GM23248 (cell line): ENCODE data around the gene TMEM123. TPM values are rescaled to one million over a fixed set of nuclear protein-coding genes. Genes with fewer than 3 reads are reported as not detected.

Experiments
- DNase-seq: peaks from one replicate; pipeline ENCODE4 v3.0.0-alpha.2; 2015
- H2AFZ ChIP-seq: fragments of 200-600 bp; sonication (generic); 2 replicates; pipeline ENCODE4 v1.6.1; 2016; ENCODE audit warnings: antibody characterized with exemption
- H3F3A ChIP-seq: fragments of 200-600 bp; sonication (generic); 2 replicates; pipeline ENCODE4 v1.6.1; 2016; ENCODE audit warnings: mild to moderate bottlenecking, antibody characterized with exemption, mixed run types; ENCODE audit not compliant: insufficient read depth
- H3K27ac ChIP-seq: fragments of 200-600 bp; sonication (generic); 2 replicates; pipeline ENCODE4 v1.5.1; 2016; ENCODE audit warnings: mild to moderate bottlenecking
- H3K27me3 ChIP-seq: fragments of 200-600 bp; sonication (generic); replicated peaks from 2 replicates; pipeline ENCODE4 v1.6.1; 2016; ENCODE audit warnings: mild to moderate bottlenecking; ENCODE audit not compliant: insufficient read depth
- H3K36me3 ChIP-seq: fragments of 200-600 bp; sonication (generic); 2 replicates; pipeline ENCODE4 v1.6.1; 2016; ENCODE audit warnings: low read depth, mild to moderate bottlenecking
- H3K4me1 ChIP-seq: fragments of 200-600 bp; sonication (generic); 2 replicates; pipeline ENCODE4 v1.6.1; 2016; ENCODE audit warnings: mild to moderate bottlenecking; ENCODE audit not compliant: insufficient read depth
- H3K4me2 ChIP-seq: fragments of 200-600 bp; sonication (generic); one replicate; pipeline ENCODE4 v1.6.1; 2016; ENCODE audit warnings: mild to moderate bottlenecking; ENCODE audit not compliant: unreplicated experiment
- H3K4me3 ChIP-seq: fragments of 200-600 bp; sonication (generic); 2 replicates; pipeline ENCODE4 v1.5.1; 2016; ENCODE audit warnings: mild to moderate bottlenecking
- H3K79me2 ChIP-seq: fragments of 200-600 bp; sonication (generic); 2 replicates; pipeline ENCODE4 v1.6.1; 2016; ENCODE audit warnings: mild to moderate bottlenecking; ENCODE audit not compliant: insufficient read depth
- H3K9ac ChIP-seq: fragments of 200-600 bp; sonication (generic); 2 replicates; pipeline ENCODE4 v1.6.1; 2016; ENCODE audit warnings: mild to moderate bottlenecking
- H3K9me2 ChIP-seq: fragments of 200-600 bp; sonication (generic); 2 replicates; pipeline ENCODE4 v1.6.1; 2016; ENCODE audit warnings: mixed run types, mild to moderate bottlenecking, moderate library complexity; ENCODE audit not compliant: insufficient read depth
- H3K9me3 ChIP-seq: fragments of 200-600 bp; sonication (generic); one replicate; pipeline ENCODE4 v1.6.1; 2017; ENCODE audit warnings: low read depth
- H4K20me1 ChIP-seq: fragments of 200-600 bp; sonication (generic); 2 replicates; pipeline ENCODE4 v1.6.0; 2016; ENCODE audit not compliant: insufficient read depth
- EZH2 ChIP-seq: fragments of 200-600 bp; sonication (generic); IDR thresholded peaks from 2 replicates; pipeline ENCODE4 v1.6.1; 2018; ENCODE audit warnings: antibody characterized with exemption, mild to moderate bottlenecking; ENCODE audit not compliant: insufficient read depth, poor library complexity, severe bottlenecking
- EZH2phosphoT487 ChIP-seq: fragments of 200-600 bp; sonication (generic); IDR thresholded peaks from 2 replicates; pipeline ENCODE4 v1.6.1; 2018; ENCODE audit warnings: antibody characterized with exemption, moderate library complexity, mild to moderate bottlenecking, low read depth; ENCODE audit not compliant: insufficient read depth
- WGBS, 2 experiments: methylation state at CpG; one replicate each; pipeline ENCODE4 v1.1.6; 2015 to 2017; ENCODE audit warnings: low lambda C conversion rate in 2 of 2, low coverage in 1 of 2; ENCODE audit errors: missing lambda C conversion rate in 2 of 2; 5-methylcytosine and 5-hydroxymethylcytosine counted together
- in situ Hi-C: fragments of 300-500 bp; cut with MboI; formaldehyde crosslinking; loops from 2 replicates; pipeline ENCODE4 v1.15.0; 2020
- polyA plus RNA-seq: library from polyadenylated mRNA; unstranded; fragments of >200 nt; fragmentation: Nextera tagmentation; extraction: Ambion mirVana; gene quantifications from 2 replicates; pipeline ENCODE4 v1.2.1, GENCODE V29; 2016
- total RNA-seq: library from RNA; depleted of rRNA; stranded (reverse); fragments of >200 nt; shearing (Covaris generic); gene quantifications from 2 replicates; pipeline ENCODE4 v1.2.3, GENCODE V29; 2014

Gene TMEM123
- total and polyA plus RNA-seq, 2 experiments from 2014 or later = 106 to 113 TPM

DNA sequence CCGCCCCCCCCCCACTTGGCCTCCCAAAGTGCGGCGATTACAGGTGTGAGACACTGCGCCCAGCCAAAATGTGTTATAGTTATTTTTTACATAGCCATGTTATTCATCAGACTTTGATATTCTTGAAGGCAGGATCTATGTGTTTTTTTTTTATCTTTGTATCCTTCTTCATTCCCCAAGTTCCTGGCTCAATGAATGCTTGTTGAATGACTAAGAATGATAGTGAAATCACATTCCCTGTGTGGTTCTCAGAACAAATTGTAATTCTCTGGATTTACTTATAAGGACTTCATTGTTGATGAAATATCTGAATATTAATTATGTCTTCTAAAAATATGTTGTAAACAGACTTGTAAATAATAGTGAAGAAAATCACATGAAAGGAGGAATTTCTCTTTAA lies 44.5 kb upstream of the TMEM123 start:
- no peak overlapping the region for H3K4me2 ChIP-seq
- WGBS, 2 experiments = 93 to 94% methylated on average over 3 of the region's 4 CpGs
- H3K27me3 ChIP-seq = no peaks in the 10 kb centered on the region
- no peaks in the 10 kb centered on the region for H3K9me2 ChIP-seq
- no peak overlapping the region for H3K27ac ChIP-seq
- H3F3A ChIP-seq = peaks cover 9% of the 10 kb centered on the region
- H3K4me3 ChIP-seq = no peak overlapping the region
- H3K4me1 ChIP-seq = peaks cover 17% of the 10 kb centered on the region
- no peak overlapping the region for H3K9ac ChIP-seq
- no peaks in the 10 kb centered on the region for H3K36me3 ChIP-seq
- in situ Hi-C loops = loop anchor here (5.0 to 10.0 kb wide), 2 partner anchors 110 to 202 kb away; no protein-coding TSS in a partner anchor
- no peaks in the 10 kb centered on the region for H4K20me1 ChIP-seq
- H3K9me3 ChIP-seq = no peaks in the 10 kb centered on the region
- peak; percentile 55 for DNase-seq
- no peaks in the 10 kb centered on the region for H3K79me2 ChIP-seq
- no peak overlapping the region for H2AFZ ChIP-seq
- no peak for TF ChIP-seq EZH2phosphoT487
- no peak for TF ChIP-seq EZH2

DNA sequence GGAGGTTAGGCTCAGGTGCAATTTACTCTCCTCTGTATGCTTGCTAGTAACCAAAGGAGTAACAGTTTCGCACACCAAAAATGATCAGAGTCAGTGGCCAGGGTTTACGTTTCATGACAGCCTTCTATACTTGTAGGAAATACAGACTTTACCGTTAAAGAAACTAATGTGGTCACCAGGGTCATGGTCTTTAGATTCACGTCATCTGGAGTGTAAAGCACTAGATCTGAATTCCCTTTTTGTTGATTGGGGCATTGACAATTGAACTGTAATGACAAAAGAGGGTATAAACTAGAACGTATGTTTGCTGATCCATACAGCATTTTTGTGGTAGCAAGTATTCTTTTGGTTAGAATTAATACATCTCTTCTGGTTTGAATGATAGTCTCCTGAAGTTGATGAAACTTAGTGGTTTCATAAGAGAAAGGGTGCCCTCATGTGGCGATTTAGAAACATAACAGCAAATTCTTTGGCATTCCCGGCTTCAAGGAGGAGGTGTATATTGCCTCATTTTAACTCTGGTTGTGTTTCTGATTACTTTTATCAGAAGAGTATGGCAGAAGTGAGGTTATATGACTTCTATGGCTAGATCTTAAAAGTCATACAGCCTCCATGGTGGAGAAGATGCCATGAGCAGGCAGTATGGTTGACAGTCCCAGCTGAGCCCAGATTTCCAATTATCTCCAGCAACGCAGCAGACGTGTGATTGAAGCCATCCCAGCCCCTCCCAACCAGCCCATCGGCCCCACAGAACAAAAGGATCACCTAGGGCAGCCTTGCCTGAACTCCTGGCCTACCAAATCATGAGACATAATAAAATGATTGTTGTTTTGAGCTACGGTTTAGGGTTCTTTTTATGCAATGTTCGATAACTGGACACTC lies 42.8 kb upstream of the TMEM123 start:
- H4K20me1 ChIP-seq = no peaks in the 10 kb centered on the region
- no peak overlapping the region for H3K4me2 ChIP-seq
- WGBS, 2 experiments = 19% methylated on average over 12 of the region's 12 CpGs
- H3K27ac ChIP-seq = no peak overlapping the region
- peak overlapping the region; percentile 43; the same call in 1 of the 2 replicates for H2AFZ ChIP-seq
- H3K4me1 ChIP-seq = peaks cover 17% of the 10 kb centered on the region
- no peaks in the 10 kb centered on the region for H3K79me2 ChIP-seq
- no peak for TF ChIP-seq EZH2phosphoT487
- no peak for TF ChIP-seq EZH2
- peak; percentile 85 for DNase-seq
- H3F3A ChIP-seq = peaks cover 9% of the 10 kb centered on the region
- no peaks in the 10 kb centered on the region for H3K9me2 ChIP-seq
- in situ Hi-C loops = loop anchor here (5.0 to 10.0 kb wide), 2 partner anchors 108 to 201 kb away; no protein-coding TSS in a partner anchor
- no peaks in the 10 kb centered on the region for H3K36me3 ChIP-seq
- no peaks in the 10 kb centered on the region for H3K27me3 ChIP-seq
- H3K4me3 ChIP-seq = no peak overlapping the region
- no peaks in the 10 kb centered on the region for H3K9me3 ChIP-seq
- H3K9ac ChIP-seq = no peak overlapping the region

DNA sequence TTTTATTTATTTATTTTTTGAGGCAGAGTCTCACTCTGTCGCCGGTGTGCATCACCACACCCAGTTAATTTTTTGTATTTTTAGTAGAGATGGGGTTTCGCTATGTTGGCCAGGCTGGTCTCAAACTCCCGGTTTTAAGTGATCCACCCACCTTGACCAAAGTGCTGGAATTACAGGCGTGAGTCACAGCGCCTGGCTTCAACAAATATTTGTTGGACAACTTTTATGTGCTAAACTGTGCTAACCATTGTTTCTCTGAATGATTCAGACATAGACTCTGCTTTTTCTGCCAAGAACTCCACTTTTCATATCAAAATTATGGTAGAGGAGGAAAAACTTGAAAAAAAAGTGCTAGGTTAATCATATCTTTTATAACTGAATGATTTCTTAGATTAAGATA lies 41.7 kb upstream of the TMEM123 start:
- Histone ChIP-seq H3K27me3 (no peaks in the 10 kb centered on the region), H3K79me2 (no peaks in the 10 kb centered on the region), H3K27ac (no peak overlapping the region), H3K9me2 (no peaks in the 10 kb centered on the region), H3F3A (peaks cover 9% of the 10 kb centered on the region), H2AFZ (no peak overlapping the region), H3K9ac (no peak overlapping the region), H3K4me1 (peaks cover 17% of the 10 kb centered on the region), H3K9me3 (no peaks in the 10 kb centered on the region), H4K20me1 (no peaks in the 10 kb centered on the region), H3K4me2 (peak overlapping the region; percentile 27), H3K4me3 (no peak overlapping the region), H3K36me3 (no peaks in the 10 kb centered on the region)
- in situ Hi-C loops = loop anchor here (10.0 kb wide), 1 partner anchor 199 kb away; no protein-coding TSS in a partner anchor
- peak; percentile 89 for DNase-seq
- TF ChIP-seq EZH2 = no peak
- TF ChIP-seq EZH2phosphoT487 = no peak
- WGBS, 2 experiments = 6% methylated on average over 6 of the region's 6 CpGs

DNA sequence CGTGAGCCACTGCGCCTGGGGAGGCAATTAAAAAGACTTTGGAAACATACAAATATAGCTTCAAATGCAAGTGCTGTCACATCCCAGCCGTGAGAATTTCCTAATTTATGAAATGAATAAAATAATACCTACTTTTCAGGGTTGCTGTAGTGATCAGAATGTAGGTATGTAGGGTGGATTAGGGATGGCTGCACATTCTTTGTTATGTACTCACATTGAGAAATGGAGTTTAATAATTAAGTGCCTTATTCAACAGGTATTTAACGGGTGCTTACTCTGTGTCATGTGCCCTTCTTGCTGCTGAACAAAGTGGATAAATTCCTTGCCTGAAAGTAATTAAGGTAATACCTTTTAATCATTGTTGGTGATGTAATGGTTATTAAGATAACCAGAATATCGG lies 41.0 kb upstream of the TMEM123 start:
- in situ Hi-C loops = loop anchor here (10.0 kb wide), 1 partner anchor 199 kb away; no protein-coding TSS in a partner anchor
- Histone ChIP-seq H3K9me3 (no peaks in the 10 kb centered on the region), H3K27ac (no peak overlapping the region), H3K9ac (no peak overlapping the region), H3K4me2 (no peak overlapping the region), H3F3A (peaks cover 9% of the 10 kb centered on the region), H3K4me3 (no peak overlapping the region), H4K20me1 (no peaks in the 10 kb centered on the region), H3K36me3 (no peaks in the 10 kb centered on the region), H2AFZ (no peak overlapping the region), H3K9me2 (no peaks in the 10 kb centered on the region), H3K79me2 (no peaks in the 10 kb centered on the region), H3K27me3 (no peaks in the 10 kb centered on the region), H3K4me1 (peaks cover 17% of the 10 kb centered on the region)
- no peak for DNase-seq
- WGBS, 2 experiments = 53 to 54% methylated on average over 5 of the region's 5 CpGs
- TF ChIP-seq EZH2 (no peak), EZH2phosphoT487 (no peak)
